ENCODE measurements around the gene ATAT1. TPM values are rescaled to one million over a fixed set of nuclear protein-coding genes. Genes with fewer than 3 reads are reported as not detected.

The ATAT1 gene
- total and polyA plus RNA-seq, 8 donors, result 8.6 to 73.0 (median 61.2) TPM

- Histone ChIP-seq H3K4me1 (peaks cover 10 to 32% of the 10 kb centered on the region in 2 donors), H3K36me3 (peaks cover 0 to 53% of the 10 kb centered on the region in 2 donors), H3K27me3 (no peaks in the 10 kb centered on the region), H3K9me3 (no peaks in the 10 kb centered on the region), H3K4me3 (peak within 1 kb of the TSS; percentile 87 to 99), H3K27ac (peak within 1 kb of the TSS; percentile 33 to 86)
- ATAC-seq, result peak; percentile 96
- peak; percentile 93 to 97 (median 95) for DNase-seq
- intact Hi-C loops (cut with DNase I), result no loop called here
- peak; percentile 77 to 85 for TF ChIP-seq CTCF (IDR thresholded peaks at IDR 0.05)
Observed at GRCh38 chr6:30672445-30673253, 46.0 kb downstream of the ATAT1 start, which contains the start of gene DHX16. DHX16 (minus strand) TSS chr6:30673006; CDS start chr6:30672841, 165 bp downstream.

- intact Hi-C loops (cut with DNase I), result no loop called here
Observed at GRCh38 chr6:30676660-30677285, 50.1 kb downstream of the ATAT1 start.

GRCh38 chr6:30678964-30679726 is 52.5 kb downstream of the ATAT1 start:
- intact Hi-C loops (cut with DNase I), result loop anchor here in 1 of 2 donors (2.0 kb wide), 1 partner anchor 44 kb away; no protein-coding TSS in a partner anchor
- peak overlapping the region in 1 of 2 donors; percentile 91 for H3K4me3 ChIP-seq
- DNase-seq (peak; percentile 65 to 98 (median 86)), ATAC-seq (peak; percentile 85)
- peak overlapping the region in 1 of 2 donors; percentile 97 for H3K27ac ChIP-seq
- peak; percentile 81 to 91 for TF ChIP-seq CTCF (IDR thresholded peaks at IDR 0.05)
- H3K4me1 ChIP-seq, result peaks cover 13 to 47% of the 10 kb centered on the region in 2 donors
- no peaks in the 10 kb centered on the region for H3K27me3 ChIP-seq
- peaks cover 0 to 65% of the 10 kb centered on the region in 2 donors for H3K36me3 ChIP-seq
- no peaks in the 10 kb centered on the region for H3K9me3 ChIP-seq

More at GRCh38 chr6:30676660-30677285, 50.1 kb downstream of the ATAT1 start:
- Histone ChIP-seq H3K4me1 (peaks cover 17 to 57% of the 10 kb centered on the region in 2 donors), H3K36me3 (peaks cover 0 to 61% of the 10 kb centered on the region in 2 donors), H3K9me3 (no peaks in the 10 kb centered on the region), H3K27me3 (no peaks in the 10 kb centered on the region), H3K4me3 (no peak overlapping the region), H3K27ac (no peak overlapping the region)
- no peak for DNase-seq
- ATAC-seq, result no peak
- no peak for TF ChIP-seq CTCF (IDR thresholded peaks at IDR 0.05)

- ATAC-seq (no peak), DNase-seq (no peak)
- no peak for TF ChIP-seq CTCF (IDR thresholded peaks at IDR 0.05)
- Histone ChIP-seq H3K4me1 (peaks cover 13 to 47% of the 10 kb centered on the region in 2 donors), H3K4me3 (peak overlapping the region in 1 of 2 donors; percentile 91), H3K27ac (peak overlapping the region; percentile 26 to 97), H3K9me3 (no peaks in the 10 kb centered on the region), H3K27me3 (no peaks in the 10 kb centered on the region), H3K36me3 (peaks cover 0 to 72% of the 10 kb centered on the region in 2 donors)
- intact Hi-C loops (cut with DNase I), result loop anchor here (2.0 to 10.0 kb wide), 2 partner anchors 43 to 55 kb away; no protein-coding TSS in a partner anchor
Observed at GRCh38 chr6:30679765-30680535, 53.3 kb downstream of the ATAT1 start.

All from left lung (tissue), 10 donors.